ENCODE measurements around the gene CFAP77.

DNA sequence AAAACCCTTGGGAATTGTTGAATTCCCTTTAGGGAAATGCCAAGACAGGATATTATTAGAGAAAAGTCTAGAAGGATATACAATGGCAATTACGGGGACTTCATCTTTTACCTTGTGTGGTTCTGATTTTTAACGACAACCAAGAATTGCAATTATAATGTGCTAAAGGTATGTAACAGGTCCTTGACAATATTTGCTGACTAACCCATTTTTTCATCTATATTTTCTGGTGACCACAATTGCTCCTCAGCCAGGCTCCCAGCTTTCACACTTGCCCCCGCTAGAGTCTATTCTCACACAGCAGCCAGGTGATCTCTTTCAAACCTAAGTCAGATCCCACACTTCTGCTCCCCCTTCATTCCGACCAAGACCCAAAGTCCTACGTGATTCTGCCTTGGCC lies 206.7 kb downstream of the CFAP77 start:
- TF ChIP-seq, protein P1, sequence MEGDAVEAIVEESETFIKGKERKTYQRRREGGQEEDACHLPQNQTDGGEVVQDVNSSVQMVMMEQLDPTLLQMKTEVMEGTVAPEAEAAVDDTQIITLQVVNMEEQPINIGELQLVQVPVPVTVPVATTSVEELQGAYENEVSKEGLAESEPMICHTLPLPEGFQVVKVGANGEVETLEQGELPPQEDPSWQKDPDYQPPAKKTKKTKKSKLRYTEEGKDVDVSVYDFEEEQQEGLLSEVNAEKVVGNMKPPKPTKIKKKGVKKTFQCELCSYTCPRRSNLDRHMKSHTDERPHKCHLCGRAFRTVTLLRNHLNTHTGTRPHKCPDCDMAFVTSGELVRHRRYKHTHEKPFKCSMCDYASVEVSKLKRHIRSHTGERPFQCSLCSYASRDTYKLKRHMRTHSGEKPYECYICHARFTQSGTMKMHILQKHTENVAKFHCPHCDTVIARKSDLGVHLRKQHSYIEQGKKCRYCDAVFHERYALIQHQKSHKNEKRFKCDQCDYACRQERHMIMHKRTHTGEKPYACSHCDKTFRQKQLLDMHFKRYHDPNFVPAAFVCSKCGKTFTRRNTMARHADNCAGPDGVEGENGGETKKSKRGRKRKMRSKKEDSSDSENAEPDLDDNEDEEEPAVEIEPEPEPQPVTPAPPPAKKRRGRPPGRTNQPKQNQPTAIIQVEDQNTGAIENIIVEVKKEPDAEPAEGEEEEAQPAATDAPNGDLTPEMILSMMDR (tag by site-specific recombination; IDR thresholded peaks at IDR 0.05) = no peak
- no peak for TF ChIP-seq ZNF350 (tag by site-specific recombination; IDR thresholded peaks at IDR 0.05)
- TF ChIP-seq ZNF24 (tag by site-specific recombination; IDR thresholded peaks at IDR 0.05) = no peak
- TF ChIP-seq, protein P2, sequence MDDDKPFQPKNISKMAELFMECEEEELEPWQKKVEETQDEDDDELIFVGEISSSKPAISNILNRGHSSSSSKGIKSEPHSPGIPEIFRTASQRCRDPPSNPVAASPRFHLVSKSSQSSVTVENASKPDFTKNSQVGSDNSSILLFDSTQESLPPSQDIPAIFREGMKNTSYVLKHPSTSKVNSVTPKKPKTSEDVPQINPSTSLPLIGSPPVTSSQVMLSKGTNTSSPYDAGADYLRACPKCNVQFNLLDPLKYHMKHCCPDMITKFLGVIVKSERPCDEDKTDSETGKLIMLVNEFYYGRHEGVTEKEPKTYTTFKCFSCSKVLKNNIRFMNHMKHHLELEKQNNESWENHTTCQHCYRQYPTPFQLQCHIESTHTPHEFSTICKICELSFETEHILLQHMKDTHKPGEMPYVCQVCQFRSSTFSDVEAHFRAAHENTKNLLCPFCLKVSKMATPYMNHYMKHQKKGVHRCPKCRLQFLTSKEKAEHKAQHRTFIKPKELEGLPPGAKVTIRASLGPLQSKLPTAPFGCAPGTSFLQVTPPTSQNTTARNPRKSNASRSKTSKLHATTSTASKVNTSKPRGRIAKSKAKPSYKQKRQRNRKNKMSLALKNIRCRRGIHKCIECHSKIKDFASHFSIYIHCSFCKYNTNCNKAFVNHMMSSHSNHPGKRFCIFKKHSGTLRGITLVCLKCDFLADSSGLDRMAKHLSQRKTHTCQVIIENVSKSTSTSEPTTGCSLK (tag by site-specific recombination; IDR thresholded peaks at IDR 0.05) = no peak
- no peak for TF ChIP-seq HIC1 (tag by site-specific recombination; IDR thresholded peaks at IDR 0.05)
- no peak for TF ChIP-seq SP3 (tag by site-specific recombination; IDR thresholded peaks at IDR 0.05)
- TF ChIP-seq ZNF639 (tag by site-specific recombination; IDR thresholded peaks at IDR 0.05) = no peak
- no peak for TF ChIP-seq ZBTB8A (tag by site-specific recombination; IDR thresholded peaks at IDR 0.05)
- no peak for TF ChIP-seq MEIS1 (CRISPR knock-in tag; IDR thresholded peaks at IDR 0.05; ENCODE audit: borderline replicate concordance)
- no peak for TF ChIP-seq YY1 (tag by site-specific recombination; IDR thresholded peaks at IDR 0.05)
- TF ChIP-seq, protein P3, sequence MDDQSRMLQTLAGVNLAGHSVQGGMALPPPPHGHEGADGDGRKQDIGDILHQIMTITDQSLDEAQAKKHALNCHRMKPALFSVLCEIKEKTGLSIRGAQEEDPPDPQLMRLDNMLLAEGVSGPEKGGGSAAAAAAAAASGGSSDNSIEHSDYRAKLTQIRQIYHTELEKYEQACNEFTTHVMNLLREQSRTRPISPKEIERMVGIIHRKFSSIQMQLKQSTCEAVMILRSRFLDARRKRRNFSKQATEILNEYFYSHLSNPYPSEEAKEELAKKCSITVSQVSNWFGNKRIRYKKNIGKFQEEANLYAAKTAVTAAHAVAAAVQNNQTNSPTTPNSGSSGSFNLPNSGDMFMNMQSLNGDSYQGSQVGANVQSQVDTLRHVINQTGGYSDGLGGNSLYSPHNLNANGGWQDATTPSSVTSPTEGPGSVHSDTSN (CRISPR knock-in tag; IDR thresholded peaks at IDR 0.05) = no peak
- no peak for TF ChIP-seq ZNF140 (tag by site-specific recombination; IDR thresholded peaks at IDR 0.05)
